Stimulated activated CD4-positive, alpha-beta T cell treated with anti-CD3 and anti-CD28 coated beads, Interleukin-1b, Interleukin-23, amount 100 ng/mL, for 24 hours (primary cell): ENCODE data around the gene IRF2.

ENCODE experiments used
- DNase-seq, 4 experiments: peaks; one replicate each; pipeline ENCODE4 v3.0.0-alpha.2; 2020; ENCODE audit warnings: low read depth in 4 of 4, low spot score in 1 of 4

The IRF2 gene

GRCh38 chr4:184433258-184433892 is 41.0 kb downstream of the IRF2 start:
- DNase-seq, result no peak

GRCh38 chr4:184432127-184432922 is 42.0 kb downstream of the IRF2 start:
- no peak for DNase-seq

GRCh38 chr4:184430163-184430562 is 44.2 kb downstream of the IRF2 start:
- no peak for DNase-seq

GRCh38 chr4:184428787-184429186 is 45.6 kb downstream of the IRF2 start:
- DNase-seq, result no peak

- no peak for DNase-seq
These were observed 46.7 kb downstream of the IRF2 start for GRCh38 chr4:184427687-184428086.

- no peak for DNase-seq
These were observed 47.3 kb downstream of the IRF2 start for GRCh38 chr4:184427093-184427492.

- DNase-seq, result no peak
These were observed 49.2 kb downstream of the IRF2 start for GRCh38 chr4:184424993-184425758.

- no peak for DNase-seq
These were observed 50.1 kb downstream of the IRF2 start for GRCh38 chr4:184424279-184424678.

GRCh38 chr4:184423003-184423686 is 51.2 kb downstream of the IRF2 start:
- DNase-seq, result no peak

- no peak for DNase-seq
These were observed 52.0 kb downstream of the IRF2 start for GRCh38 chr4:184422378-184422777.

- no peak for DNase-seq
These were observed 52.7 kb downstream of the IRF2 start for GRCh38 chr4:184421533-184422155.

- no peak for DNase-seq
These were observed 53.4 kb downstream of the IRF2 start for GRCh38 chr4:184420881-184421416.

GRCh38 chr4:184420402-184420801 is 53.9 kb downstream of the IRF2 start:
- DNase-seq, result no peak

GRCh38 chr4:184419976-184420375 is 54.4 kb downstream of the IRF2 start:
- no peak for DNase-seq

GRCh38 chr4:184417802-184418511 is 56.4 kb downstream of the IRF2 start:
- DNase-seq, result no peak

GRCh38 chr4:184416913-184417734 is 57.2 kb downstream of the IRF2 start:
- DNase-seq, result peak in 1 of 4 experiments; percentile 35

- no peak for DNase-seq
These were observed 59.3 kb downstream of the IRF2 start for GRCh38 chr4:184415071-184415470.

- no peak for DNase-seq
These were observed 60.9 kb downstream of the IRF2 start for GRCh38 chr4:184413261-184414046.
